ENCODE measurements around the gene C1R.

DNA sequence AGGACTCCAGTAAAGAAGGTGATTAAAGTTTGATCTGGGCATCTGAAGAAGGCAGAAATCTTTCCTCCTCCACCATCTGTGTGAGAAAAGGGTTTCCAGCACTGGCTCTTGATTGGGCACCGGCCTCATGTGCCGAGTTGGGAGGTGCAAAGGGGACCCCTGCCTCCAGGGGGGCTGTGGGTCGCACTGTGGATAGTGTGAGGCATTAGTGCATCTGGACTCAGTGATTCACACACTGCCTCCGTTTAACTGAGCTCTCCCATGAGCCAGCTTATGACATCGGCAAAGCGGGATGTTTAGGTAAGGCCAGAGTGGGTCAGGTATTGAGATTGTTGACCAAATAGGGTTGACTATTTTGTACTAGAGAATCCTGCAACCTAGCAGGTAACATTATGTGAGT lies 22.9 kb downstream of the C1R start:
- TF ChIP-seq POLR2A (IDR thresholded peaks at IDR 0.05; ENCODE audit: low read depth, low read length) (no peak), POLR2AphosphoS5 (IDR thresholded peaks at IDR 0.05; ENCODE audit: low read depth, low read length) (no peak), TAF1 (IDR thresholded peaks at IDR 0.05; ENCODE audit: low read depth, low read length) (no peak), PAX5 (IDR thresholded peaks at IDR 0.05; ENCODE audit: insufficient read depth, low read length, severe bottlenecking) (no peak)
